Naive thymus-derived CD8-positive, alpha-beta T cell (primary cell): ENCODE results near the gene WBP1L. TPM values are rescaled to one million over a fixed set of nuclear protein-coding genes. Genes with fewer than 3 reads are reported as not detected.

Experiments
- ATAC-seq, 2 donors: fragments of 150-1000 bp; cut with Tn5 transposase in 1 of 2; sonication (Bioruptor Pico), chemical (Tn5 transposase) in 1 of 2; 1 replicate in 1 of 2; 2 replicates in 1 of 2; pipeline ENCODE4 v1.10.0; 2021; ENCODE audit warnings: mild to moderate bottlenecking in 2 of 2, moderate library complexity in 2 of 2
- POLR2A ChIA-PET: fragments of 350-600 bp; sonication (Branson Sonifier 250); formaldehyde crosslinking; loops from one replicate; lab custom pipeline; 2021; ENCODE audit warnings: antibody characterized with exemption; lab: Charles Lee
- DNase-seq, 10 donors: peaks; one replicate each; pipeline versions ENCODE4 v3.0.0 to v3.0.0-alpha.2; 2020 to 2022
- H3K27ac Mint-ChIP-seq, 10 donors: one replicate each; pipeline ENCODE4 v1.8.0; 2020 to 2022; ENCODE audit warnings: mild to moderate bottlenecking in 10 of 10, mixed read lengths in 10 of 10, moderate library complexity in 4 of 10, inconsistent platforms in 1 of 10
- H3K27me3 Mint-ChIP-seq, 5 donors: one replicate each; pipeline ENCODE4 v1.8.0; 2021 to 2022; ENCODE audit warnings: mixed read lengths in 5 of 5
- H3K36me3 Mint-ChIP-seq, 3 donors: one replicate each; pipeline ENCODE4 v1.8.0; 2020 to 2022; ENCODE audit warnings: mixed read lengths in 3 of 3, mild to moderate bottlenecking in 2 of 3, inconsistent platforms in 1 of 3
- H3K4me1 Mint-ChIP-seq, 4 donors: one replicate each; pipeline ENCODE4 v1.8.0; 2021 to 2022; ENCODE audit warnings: mixed read lengths in 4 of 4
- H3K4me3 Mint-ChIP-seq, 10 donors: one replicate each; pipeline ENCODE4 v1.8.0; 2020 to 2022; ENCODE audit warnings: mild to moderate bottlenecking in 10 of 10, mixed read lengths in 10 of 10, moderate library complexity in 6 of 10, inconsistent platforms in 1 of 10
- H3K9me3 Mint-ChIP-seq, 9 donors: one replicate each; pipeline ENCODE4 v1.8.0; 2020 to 2022; ENCODE audit warnings: mixed read lengths in 9 of 9, mild to moderate bottlenecking in 3 of 9, inconsistent platforms in 1 of 9, moderate library complexity in 1 of 9
- polyA plus RNA-seq, 3 donors: library from polyadenylated mRNA; unstranded; fragments of 300-500 nt; fragmentation: Illumina TruSeq; gene quantifications; one replicate each; pipeline ENCODE4 v1.2.3, GENCODE V29; 2021
- total RNA-seq, 8 experiments: library from RNA in 2 of 8; stranded (reverse) in 2 of 8; gene quantifications; one replicate each; pipeline ENCODE4 v1.2.3 and lab custom pipeline; 2021 to 2026

Gene WBP1L
- total and polyA plus RNA-seq, 5 experiments from 2014 or later: 22.6 to 35.6 (median 28.2) TPM

- POLR2A ChIA-PET: interaction anchor here (0.8 kb wide), 1 partner anchor 28 kb away, joined by 3 read pairs; no protein-coding TSS in a partner anchor
- peak overlapping the region in 9 of 10 donors; percentile 20 to 91 (median 46) for H3K27ac Mint-ChIP-seq
- H3K9me3 Mint-ChIP-seq: peaks cover 0 to 2% (median 0%) of the 10 kb centered on the region in 9 donors
- H3K4me3 Mint-ChIP-seq: peak overlapping the region in 1 of 10 donors; percentile 36
- H3K4me1 Mint-ChIP-seq: peaks cover 13 to 36% (median 27%) of the 10 kb centered on the region in 4 donors
- ATAC-seq (no peak), DNase-seq (no peak)
- no peaks in the 10 kb centered on the region for H3K27me3 Mint-ChIP-seq
- peaks cover 0 to 68% (median 10%) of the 10 kb centered on the region in 3 donors for H3K36me3 Mint-ChIP-seq
Measured at GRCh38 chr10:102802920-102803534, 59.3 kb downstream of the WBP1L start.

GRCh38 chr10:102804382-102805055 lies 60.8 kb downstream of the WBP1L start:
- Mint-ChIP-seq H3K4me3 (no peak overlapping the region), H3K4me1 (peaks cover 16 to 34% (median 30%) of the 10 kb centered on the region in 4 donors), H3K9me3 (peaks cover 0 to 2% (median 0%) of the 10 kb centered on the region in 9 donors), H3K27me3 (no peaks in the 10 kb centered on the region), H3K27ac (peak overlapping the region in 8 of 10 donors; percentile 7 to 81 (median 63)), H3K36me3 (peaks cover 0 to 67% (median 10%) of the 10 kb centered on the region in 3 donors)
- DNase-seq (no peak), ATAC-seq (no peak)
- POLR2A ChIA-PET: interaction anchor here (0.6 kb wide), 1 partner anchor 33 kb away, joined by 3 read pairs; no protein-coding TSS in a partner anchor

- peaks cover 0 to 72% (median 15%) of the 10 kb centered on the region in 3 donors for H3K36me3 Mint-ChIP-seq
- peak overlapping the region in 8 of 10 donors; percentile 41 to 89 (median 74) for H3K27ac Mint-ChIP-seq
- H3K4me3 Mint-ChIP-seq: no peak overlapping the region
- ATAC-seq: no peak
- H3K27me3 Mint-ChIP-seq: no peaks in the 10 kb centered on the region
- H3K4me1 Mint-ChIP-seq: peaks cover 18 to 24% (median 21%) of the 10 kb centered on the region in 4 donors
- POLR2A ChIA-PET: no interaction called here
- H3K9me3 Mint-ChIP-seq: peaks cover 0 to 2% (median 0%) of the 10 kb centered on the region in 9 donors
- no peak for DNase-seq
Measured at GRCh38 chr10:102808380-102808779, 64.6 kb downstream of the WBP1L start.

GRCh38 chr10:102811346-102811745 lies 67.6 kb downstream of the WBP1L start:
- Mint-ChIP-seq H3K9me3 (no peaks in the 10 kb centered on the region), H3K27me3 (no peaks in the 10 kb centered on the region), H3K36me3 (peaks cover 0 to 83% (median 12%) of the 10 kb centered on the region in 3 donors), H3K4me3 (no peak overlapping the region), H3K4me1 (peaks cover 13 to 37% (median 21%) of the 10 kb centered on the region in 4 donors), H3K27ac (peak overlapping the region in 9 of 10 donors; percentile 20 to 86 (median 53))
- ATAC-seq: no peak
- POLR2A ChIA-PET: no interaction called here
- no peak for DNase-seq

- H3K27ac Mint-ChIP-seq: peak overlapping the region; percentile 84 to 91 (median 86)
- no peaks in the 10 kb centered on the region for H3K9me3 Mint-ChIP-seq
- no peaks in the 10 kb centered on the region for H3K27me3 Mint-ChIP-seq
- POLR2A ChIA-PET: interaction anchor here (1.0 kb wide), 1 partner anchor 25 kb away, joined by 3 read pairs; no protein-coding TSS in a partner anchor
- ATAC-seq (peak; percentile 77 to 88), DNase-seq (peak in 7 of 10 donors; percentile 5 to 65 (median 26))
- peak overlapping the region in 9 of 10 donors; percentile 4 to 66 (median 28) for H3K4me3 Mint-ChIP-seq
- H3K36me3 Mint-ChIP-seq: peaks cover 0 to 76% (median 12%) of the 10 kb centered on the region in 3 donors
- peaks cover 11 to 37% (median 19%) of the 10 kb centered on the region in 4 donors for H3K4me1 Mint-ChIP-seq
Measured at GRCh38 chr10:102812231-102812876, 68.6 kb downstream of the WBP1L start.

- Mint-ChIP-seq H3K4me3 (peak overlapping the region in 1 of 10 donors; percentile 66), H3K27ac (peak overlapping the region in 9 of 10 donors; percentile 37 to 91 (median 85)), H3K4me1 (peaks cover 11 to 37% (median 19%) of the 10 kb centered on the region in 4 donors), H3K36me3 (peaks cover 0 to 76% (median 12%) of the 10 kb centered on the region in 3 donors), H3K9me3 (no peaks in the 10 kb centered on the region), H3K27me3 (no peaks in the 10 kb centered on the region)
- no peak for ATAC-seq
- DNase-seq: no peak
- POLR2A ChIA-PET: interaction anchor here (1.0 kb wide), 1 partner anchor 26 kb away, joined by 3 read pairs; no protein-coding TSS in a partner anchor
Measured at GRCh38 chr10:102813017-102813541, 69.3 kb downstream of the WBP1L start.

GRCh38 chr10:102813734-102814452 lies 70.1 kb downstream of the WBP1L start:
- no peaks in the 10 kb centered on the region for H3K27me3 Mint-ChIP-seq
- peaks cover 0 to 68% (median 12%) of the 10 kb centered on the region in 3 donors for H3K36me3 Mint-ChIP-seq
- no peak for ATAC-seq
- no peak for DNase-seq
- no peaks in the 10 kb centered on the region for H3K9me3 Mint-ChIP-seq
- peaks cover 7 to 38% (median 15%) of the 10 kb centered on the region in 4 donors for H3K4me1 Mint-ChIP-seq
- peak overlapping the region in 9 of 10 donors; percentile 18 to 86 (median 45) for H3K27ac Mint-ChIP-seq
- H3K4me3 Mint-ChIP-seq: no peak overlapping the region
- POLR2A ChIA-PET: no interaction called here

- Mint-ChIP-seq H3K27ac (no peak overlapping the region), H3K4me3 (no peak overlapping the region), H3K36me3 (peaks cover 0 to 67% (median 12%) of the 10 kb centered on the region in 3 donors), H3K4me1 (peaks cover 10 to 40% (median 15%) of the 10 kb centered on the region in 4 donors), H3K9me3 (no peaks in the 10 kb centered on the region), H3K27me3 (no peaks in the 10 kb centered on the region)
- ATAC-seq: no peak
- DNase-seq: no peak
- POLR2A ChIA-PET: no interaction called here
Measured at GRCh38 chr10:102814453-102814871, 70.7 kb downstream of the WBP1L start.

GRCh38 chr10:102814873-102815661 lies 71.3 kb downstream of the WBP1L start:
- Mint-ChIP-seq H3K4me1 (peaks cover 10 to 40% (median 16%) of the 10 kb centered on the region in 4 donors), H3K36me3 (peaks cover 0 to 61% (median 10%) of the 10 kb centered on the region in 3 donors), H3K27me3 (no peaks in the 10 kb centered on the region), H3K4me3 (no peak overlapping the region), H3K27ac (peak overlapping the region in 5 of 10 donors; percentile 15 to 79 (median 59)), H3K9me3 (no peaks in the 10 kb centered on the region)
- no peak for DNase-seq
- POLR2A ChIA-PET: no interaction called here
- ATAC-seq: no peak

GRCh38 chr10:102815790-102816549 lies 72.2 kb downstream of the WBP1L start:
- Mint-ChIP-seq H3K27ac (peak overlapping the region in 7 of 10 donors; percentile 47 to 80 (median 65)), H3K4me3 (peak overlapping the region in 1 of 10 donors; percentile 29), H3K36me3 (peaks cover 0 to 52% (median 8%) of the 10 kb centered on the region in 3 donors), H3K9me3 (no peaks in the 10 kb centered on the region), H3K4me1 (peaks cover 10 to 40% (median 15%) of the 10 kb centered on the region in 4 donors), H3K27me3 (no peaks in the 10 kb centered on the region)
- POLR2A ChIA-PET: no interaction called here
- DNase-seq (no peak), ATAC-seq (no peak)
